Measurements from ENCODE around the gene TNP2.
A peak's percentile ranks its signal among the peaks of the same experiment; 100 is the strongest.

- TF ChIP-seq TAF1 (IDR thresholded peaks at IDR 0.05; ENCODE audit: low read depth, low read length) (no peak), POLR2A (IDR thresholded peaks at IDR 0.05; ENCODE audit: low read depth, low read length) (no peak), POLR2AphosphoS5 (IDR thresholded peaks at IDR 0.05; ENCODE audit: low read depth, low read length) (peak; percentile 38; the same call in 1 of the 2 replicates), POU2F2 (IDR thresholded peaks at IDR 0.05; ENCODE audit: low read depth, low read length) (no peak; the same call in 1 of the 2 replicates), SPI1 (IDR thresholded peaks at IDR 0.05; ENCODE audit: low read depth, low read length) (no peak)
Measured at GRCh38 chr16:11224894-11225676, 44.0 kb downstream of the TNP2 start.
